ENCODE data around the gene SLC25A29. TPM values are rescaled to one million over a fixed set of nuclear protein-coding genes. Genes with fewer than 3 reads are reported as not detected.

The SLC25A29 gene
- total and polyA plus RNA-seq, 2 of the 13 experiments (the other 11 are each of a cell fraction or from before 2014, with no cell fraction given) = 12.2 to 17.2 TPM

GRCh38 chr14:100322138-100322957 is 16.1 kb upstream of the SLC25A29 start (continued):
- TF ChIP-seq SALL2 (CRISPR knock-in tag; IDR thresholded peaks at IDR 0.05) (no peak), HDAC1 (CRISPR knock-in tag; IDR thresholded peaks at IDR 0.05) (no peak), ATF3 (CRISPR knock-in tag; IDR thresholded peaks at IDR 0.05) (no peak), ZMYM3 (CRISPR knock-in tag; IDR thresholded peaks at IDR 0.05) (peak; percentile 92), HOXA9 (CRISPR knock-in tag; IDR thresholded peaks at IDR 0.05; ENCODE audit: borderline replicate concordance) (no peak), ZNF768 (CRISPR knock-in tag; IDR thresholded peaks at IDR 0.05) (peak; percentile 73), ZNF883 (CRISPR knock-in tag; IDR thresholded peaks at IDR 0.05; ENCODE audit: not compliant biosample characterization) (no peak), SNRNP70 (IDR thresholded peaks at IDR 0.05; ENCODE audit: low read depth, low read length) (no peak), POLR2A (IDR thresholded peaks at IDR 0.05; ENCODE audit: insufficient read depth in 1 of 2, low read depth in 2 of 2, low read length in 2 of 2) (no peak), ZMYM2 (CRISPR knock-in tag; IDR thresholded peaks at IDR 0.05) (peak; percentile 54; the same call in 1 of the 2 replicates), ZNF205 (CRISPR knock-in tag; IDR thresholded peaks at IDR 0.05) (no peak), POLR2AphosphoS2 (IDR thresholded peaks at IDR 0.05; ENCODE audit: low read depth, low read length) (no peak), ZNF629 (CRISPR knock-in tag; conservative IDR thresholded peaks at IDR 0.05) (peak; percentile 96)
- TF ChIP-seq, protein P1, sequence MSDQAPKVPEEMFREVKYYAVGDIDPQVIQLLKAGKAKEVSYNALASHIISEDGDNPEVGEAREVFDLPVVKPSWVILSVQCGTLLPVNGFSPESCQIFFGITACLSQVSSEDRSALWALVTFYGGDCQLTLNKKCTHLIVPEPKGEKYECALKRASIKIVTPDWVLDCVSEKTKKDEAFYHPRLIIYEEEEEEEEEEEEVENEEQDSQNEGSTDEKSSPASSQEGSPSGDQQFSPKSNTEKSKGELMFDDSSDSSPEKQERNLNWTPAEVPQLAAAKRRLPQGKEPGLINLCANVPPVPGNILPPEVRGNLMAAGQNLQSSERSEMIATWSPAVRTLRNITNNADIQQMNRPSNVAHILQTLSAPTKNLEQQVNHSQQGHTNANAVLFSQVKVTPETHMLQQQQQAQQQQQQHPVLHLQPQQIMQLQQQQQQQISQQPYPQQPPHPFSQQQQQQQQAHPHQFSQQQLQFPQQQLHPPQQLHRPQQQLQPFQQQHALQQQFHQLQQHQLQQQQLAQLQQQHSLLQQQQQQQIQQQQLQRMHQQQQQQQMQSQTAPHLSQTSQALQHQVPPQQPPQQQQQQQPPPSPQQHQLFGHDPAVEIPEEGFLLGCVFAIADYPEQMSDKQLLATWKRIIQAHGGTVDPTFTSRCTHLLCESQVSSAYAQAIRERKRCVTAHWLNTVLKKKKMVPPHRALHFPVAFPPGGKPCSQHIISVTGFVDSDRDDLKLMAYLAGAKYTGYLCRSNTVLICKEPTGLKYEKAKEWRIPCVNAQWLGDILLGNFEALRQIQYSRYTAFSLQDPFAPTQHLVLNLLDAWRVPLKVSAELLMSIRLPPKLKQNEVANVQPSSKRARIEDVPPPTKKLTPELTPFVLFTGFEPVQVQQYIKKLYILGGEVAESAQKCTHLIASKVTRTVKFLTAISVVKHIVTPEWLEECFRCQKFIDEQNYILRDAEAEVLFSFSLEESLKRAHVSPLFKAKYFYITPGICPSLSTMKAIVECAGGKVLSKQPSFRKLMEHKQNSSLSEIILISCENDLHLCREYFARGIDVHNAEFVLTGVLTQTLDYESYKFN (CRISPR knock-in tag; conservative IDR thresholded peaks at IDR 0.05) = no peak; the same call in 1 of the 2 replicates
